K562 (cell line): ENCODE data around the gene TMEM208. TPM values are rescaled to one million over a fixed set of nuclear protein-coding genes. Genes with fewer than 3 reads are reported as not detected.

Experiments
- ARNT ChIP-seq, 2 experiments: fragments of 450-650 bp; IDR thresholded peaks; 2 replicates each; pipeline ENCODE4 v1.6.1; 2016; ENCODE audit warnings: mild to moderate bottlenecking in 1 of 2
- CLOCK ChIP-seq: fragments of 250-450 bp; sonication (Bioruptor Pico); IDR thresholded peaks from 2 replicates; pipeline ENCODE4 v1.4.0; 2020; ENCODE audit warnings: mild to moderate bottlenecking, moderate library complexity, borderline replicate concordance
- CUX1 ChIP-seq: fragments of 200-800 bp; sonication (Bioruptor generic); IDR thresholded peaks from 2 replicates; pipeline ENCODE4 v1.6.1; 2016; ENCODE audit warnings: missing genetic modification characterization, missing compliant biosample characterization
- E2F6 ChIP-seq, 2 experiments: IDR thresholded peaks; 2 replicates each; pipeline ENCODE4 v1.6.1; 2011; ENCODE audit warnings: borderline replicate concordance in 1 of 2, control low read depth in 1 of 2, low read depth in 1 of 2, low read length in 1 of 2, mild to moderate bottlenecking in 1 of 2, mixed read lengths in 1 of 2, moderate library complexity in 1 of 2; ENCODE audit not compliant: insufficient read depth in 1 of 2, insufficient read length in 1 of 2, poor library complexity in 1 of 2, severe bottlenecking in 1 of 2; ENCODE audit errors: extremely low read depth in 1 of 2
- EHMT2 ChIP-seq: fragments of 450-650 bp; IDR thresholded peaks from 2 replicates; pipeline ENCODE4 v1.6.1; 2018; ENCODE audit warnings: antibody characterized with exemption
- MAFK ChIP-seq: IDR thresholded peaks from 2 replicates; pipeline ENCODE4 v1.6.1; 2011; ENCODE audit warnings: low read length, improper control_type of control experiment
- MTA1 ChIP-seq: fragments of 450-650 bp; IDR thresholded peaks from 2 replicates; pipeline ENCODE4 v1.6.1; 2017; ENCODE audit warnings: borderline replicate concordance
- NEUROD1 ChIP-seq: fragments of 150-350 bp; IDR thresholded peaks from 2 replicates; pipeline ENCODE4 v1.6.1; 2014; ENCODE audit warnings: borderline replicate concordance, low read length, low read depth; ENCODE audit not compliant: partially characterized antibody
- NFXL1 ChIP-seq: fragments of 450-650 bp; formaldehyde crosslinking; IDR thresholded peaks from 2 replicates; pipeline ENCODE4 v1.4.0; 2021; ENCODE audit warnings: mild to moderate bottlenecking
- RREB1 ChIP-seq: fragments of 250-450 bp; sonication (Bioruptor Pico); IDR thresholded peaks from 2 replicates; pipeline ENCODE4 v1.4.0; 2020
- TEAD2 ChIP-seq: fragments of 450-650 bp; IDR thresholded peaks from 2 replicates; pipeline ENCODE4 v1.6.1; 2016; ENCODE audit warnings: missing genetic modification characterization, control low read depth, missing compliant biosample characterization
- ZNF124 ChIP-seq: sonication (generic); formaldehyde crosslinking; IDR thresholded peaks from 2 replicates; pipeline ENCODE4 v1.8.1; 2022; ENCODE audit warnings: missing genetic modification reagents
- ZNF583 ChIP-seq: fragments of 250-450 bp; sonication (Bioruptor Pico); IDR thresholded peaks from 2 replicates; pipeline ENCODE4 v1.4.0; 2020
- ZSCAN29 ChIP-seq: fragments of 450-650 bp; IDR thresholded peaks from 2 replicates; pipeline ENCODE4 v1.6.1; 2017
- polyA plus RNA-seq, 8 experiments: library from polyadenylated mRNA; depleted of rRNA in 4 of 8; stranded (reverse) in 5 of 8; unstranded in 3 of 8; fragments of >200 nt; fragmentation: Nextera tagmentation in 2 of 8; fragmentation: Illumina TruSeq in 1 of 8; extraction: Ambion mirVana in 2 of 8; extraction: Trizol in 1 of 8; gene quantifications; 2 replicates each; pipeline versions ENCODE4 v1.2.1 to v1.2.3, GENCODE V29; 2011 to 2014; ENCODE audit warnings: inconsistent platforms in 1 of 8, missing spikeins in 1 of 8
- total RNA-seq, 7 experiments: library from RNA; depleted of rRNA in 6 of 7; stranded (reverse); fragments of >200 nt in 6 of 7; fragmentation: Illumina TruSeq in 2 of 7; extraction: Trizol in 2 of 7; gene quantifications; 2 replicates each; pipeline versions ENCODE4 v1.2.1 to v1.2.3, GENCODE V29; 2011 to 2021; ENCODE audit warnings: low replicate concordance in 1 of 7

The TMEM208 gene
- total and polyA plus RNA-seq, 9 of the 15 experiments (the other 6 are each of a cell fraction or from before 2014, with no cell fraction given), result 31.8 to 239 (median 54.3) TPM

GRCh38 chr16:67268136-67268579 is 41.2 kb downstream of the TMEM208 start (continued):
- TF ChIP-seq MAFK, result no peak
- TF ChIP-seq NFXL1, result no peak
- TF ChIP-seq ZSCAN29, result no peak
- TF ChIP-seq TEAD2, result no peak
- peak; percentile 75; the same call in 1 of the 2 replicates for TF ChIP-seq MTA1
- 0 out of 2 replicates have a peak, but pooled peaks have one; percentile 28 for TF ChIP-seq CUX1
- TF ChIP-seq ZNF583, result no peak
- TF ChIP-seq NEUROD1, result peak; percentile 59
- peak; percentile 88 to 91 for TF ChIP-seq ARNT (IDR thresholded peaks at IDR 0.05)
- no peak for TF ChIP-seq CLOCK (CRISPR knock-in tag)
- peak; percentile 94 for TF ChIP-seq EHMT2
- no peak for TF ChIP-seq ZNF124 (CRISPR knock-in tag)
- TF ChIP-seq RREB1 (CRISPR knock-in tag), result no peak
- TF ChIP-seq E2F6 (IDR thresholded peaks at IDR 0.05; ENCODE audit: borderline replicate concordance in 1 of 2, extremely low read depth in 1 of 2, insufficient read depth in 1 of 2, insufficient read length in 1 of 2, low read depth in 1 of 2, low read length in 1 of 2, poor library complexity in 1 of 2, severe bottlenecking in 1 of 2), result peak in 1 of 2 experiments; percentile 61
